ENCODE measurements around the gene CAPZB. TPM values are rescaled to one million over a fixed set of nuclear protein-coding genes. Genes with fewer than 3 reads are reported as not detected.

The CAPZB gene
- total RNA-seq, 2 donors from 2014 or later: 119 to 174 TPM

- no peak overlapping the region for H3K4me3 ChIP-seq
- ATAC-seq (ENCODE audit: insufficient number of reproducible peaks, low FRiP score, low read depth) (no peak), DNase-seq (ENCODE audit: low spot score) (no peak)
- no peaks in the 10 kb centered on the region for H3K27me3 ChIP-seq (replicated peaks; ENCODE audit: insufficient read depth)
- no peak overlapping the region for H3K27ac ChIP-seq
- no peaks in the 10 kb centered on the region for H3K9me3 ChIP-seq
- H3K36me3 ChIP-seq: no peaks in the 10 kb centered on the region
- peaks cover 60 to 82% of the 10 kb centered on the region in 2 donors for H3K4me1 ChIP-seq (ENCODE audit: control insufficient read depth in 1 of 2, low read depth in 2 of 2)
- TF ChIP-seq CTCF (IDR thresholded peaks at IDR 0.05): no peak
These were observed 3.4 kb downstream of the CAPZB start for GRCh38 chr1:19481826-19482398.

GRCh38 chr1:19480282-19480681, 5.1 kb downstream of the CAPZB start:
- TF ChIP-seq CTCF (IDR thresholded peaks at IDR 0.05): no peak
- peaks cover 66 to 91% of the 10 kb centered on the region in 2 donors for H3K4me1 ChIP-seq (ENCODE audit: control insufficient read depth in 1 of 2, low read depth in 2 of 2)
- no peaks in the 10 kb centered on the region for H3K36me3 ChIP-seq
- no peak overlapping the region for H3K4me3 ChIP-seq
- H3K27me3 ChIP-seq (replicated peaks; ENCODE audit: insufficient read depth): no peaks in the 10 kb centered on the region
- DNase-seq (ENCODE audit: low spot score) (no peak), ATAC-seq (ENCODE audit: insufficient number of reproducible peaks, low FRiP score, low read depth) (no peak)
- no peak overlapping the region for H3K27ac ChIP-seq
- no peaks in the 10 kb centered on the region for H3K9me3 ChIP-seq

GRCh38 chr1:19479351-19480120, 5.8 kb downstream of the CAPZB start:
- no peaks in the 10 kb centered on the region for H3K9me3 ChIP-seq
- TF ChIP-seq CTCF (IDR thresholded peaks at IDR 0.05): no peak
- no peaks in the 10 kb centered on the region for H3K36me3 ChIP-seq
- DNase-seq (ENCODE audit: low spot score): no peak
- ATAC-seq (ENCODE audit: insufficient number of reproducible peaks, low FRiP score, low read depth): no peak
- H3K4me1 ChIP-seq (ENCODE audit: control insufficient read depth in 1 of 2, low read depth in 2 of 2): peaks cover 66 to 98% of the 10 kb centered on the region in 2 donors
- no peak overlapping the region for H3K27ac ChIP-seq
- no peaks in the 10 kb centered on the region for H3K27me3 ChIP-seq (replicated peaks; ENCODE audit: insufficient read depth)
- no peak overlapping the region for H3K4me3 ChIP-seq

GRCh38 chr1:19478322-19478721, 7.0 kb downstream of the CAPZB start:
- Histone ChIP-seq H3K9me3 (no peaks in the 10 kb centered on the region), H3K27ac (peak overlapping the region; percentile 36 to 44), H3K4me1 (ENCODE audit: control insufficient read depth in 1 of 2, low read depth in 2 of 2) (peaks cover 58 to 95% of the 10 kb centered on the region in 2 donors), H3K36me3 (no peaks in the 10 kb centered on the region), H3K27me3 (replicated peaks; ENCODE audit: insufficient read depth) (no peaks in the 10 kb centered on the region), H3K4me3 (no peak overlapping the region)
- ATAC-seq (ENCODE audit: insufficient number of reproducible peaks, low FRiP score, low read depth) (no peak), DNase-seq (ENCODE audit: low spot score) (no peak)
- TF ChIP-seq CTCF (IDR thresholded peaks at IDR 0.05): no peak

GRCh38 chr1:19477284-19478249, 7.8 kb downstream of the CAPZB start:
- TF ChIP-seq CTCF (IDR thresholded peaks at IDR 0.05): no peak
- H3K27me3 ChIP-seq (replicated peaks; ENCODE audit: insufficient read depth): no peaks in the 10 kb centered on the region
- peak overlapping the region; percentile 31 for H3K4me3 ChIP-seq
- peak overlapping the region; percentile 36 to 44 for H3K27ac ChIP-seq
- H3K9me3 ChIP-seq: no peaks in the 10 kb centered on the region
- H3K4me1 ChIP-seq (ENCODE audit: control insufficient read depth in 1 of 2, low read depth in 2 of 2): peaks cover 52 to 90% of the 10 kb centered on the region in 2 donors
- H3K36me3 ChIP-seq: peaks cover 4% of the 10 kb centered on the region
- ATAC-seq (ENCODE audit: insufficient number of reproducible peaks, low FRiP score, low read depth) (peak; percentile 13), DNase-seq (ENCODE audit: low spot score) (no peak)

Data from thoracic aorta (tissue), 2 donors.